A673 (cell line): Measurements from ENCODE around the gene CCR6. TPM values are rescaled to one million over a fixed set of nuclear protein-coding genes. Genes with fewer than 3 reads are reported as not detected.

Source experiments
- BruUV-seq: library from RNA; stranded (reverse); fragments of 400-500 nt; replicated peaks from 2 replicates; lab custom pipeline; 2021; lab: Mats Ljungman, UMichigan
- CTCF ChIA-PET: fragments of 300-600 bp; sonication (Branson Sonifier 250); formaldehyde crosslinking; loops from one replicate; lab custom pipeline; 2022; ENCODE audit warnings: antibody characterized with exemption; lab: Charles Lee
- POLR2A ChIA-PET: fragments of 300-600 bp; sonication (Branson Sonifier 250); formaldehyde crosslinking; loops from one replicate; lab custom pipeline; 2022; ENCODE audit warnings: antibody characterized with exemption; ENCODE audit not compliant: low non-redundant PET; lab: Charles Lee
- DNase-seq: peaks from one replicate; pipeline ENCODE4 v3.0.0-alpha.2; 2015; ENCODE audit warnings: low spot score
- H3K27ac ChIP-seq: fragments of 200-600 bp; sonication (generic); 2 replicates; pipeline ENCODE4 v1.5.1; 2016; ENCODE audit warnings: mixed run types, low read depth, mild to moderate bottlenecking, mixed read lengths, antibody characterized with exemption, low read length; ENCODE audit not compliant: poor library complexity, severe bottlenecking
- H3K27me3 ChIP-seq: fragments of 200-600 bp; sonication (generic); replicated peaks from 2 replicates; pipeline ENCODE4 v1.6.1; 2017; ENCODE audit warnings: mixed run types, low read depth, mild to moderate bottlenecking, mixed read lengths, antibody characterized with exemption, low read length; ENCODE audit not compliant: insufficient read depth, poor library complexity
- H3K36me3 ChIP-seq: fragments of 200-600 bp; sonication (generic); 2 replicates; pipeline ENCODE4 v1.6.1; 2016; ENCODE audit warnings: mixed run types, mild to moderate bottlenecking, mixed read lengths, antibody characterized with exemption, low read length; ENCODE audit not compliant: insufficient read depth, poor library complexity, severe bottlenecking
- H3K4me1 ChIP-seq: fragments of 200-600 bp; sonication (generic); 2 replicates; pipeline ENCODE4 v1.6.1; 2017; ENCODE audit warnings: mixed run types, mild to moderate bottlenecking, mixed read lengths, antibody characterized with exemption, low read length; ENCODE audit not compliant: insufficient read depth, poor library complexity, severe bottlenecking
- H3K4me3 ChIP-seq: fragments of 200-600 bp; sonication (generic); 2 replicates; pipeline ENCODE4 v1.5.1; 2016; ENCODE audit warnings: low read depth, mixed run types, mild to moderate bottlenecking, mixed read lengths, low read length; ENCODE audit not compliant: poor library complexity, severe bottlenecking
- H3K9me3 ChIP-seq: fragments of 200-600 bp; sonication (generic); 2 replicates; pipeline ENCODE4 v1.6.1; 2016; ENCODE audit warnings: mixed run types, low read depth, mild to moderate bottlenecking, mixed read lengths, antibody characterized with exemption, low read length; ENCODE audit not compliant: poor library complexity, severe bottlenecking
- EZH2 ChIP-seq: fragments of 200-600 bp; sonication (generic); IDR thresholded peaks from 2 replicates; pipeline ENCODE4 v1.6.1; 2017; ENCODE audit warnings: borderline replicate concordance, low read depth, mild to moderate bottlenecking, mixed read lengths, antibody characterized with exemption, low read length; ENCODE audit not compliant: poor library complexity, severe bottlenecking
- intact Hi-C: fragments of 100-400 bp; cut with micrococcal nuclease; formaldehyde crosslinking; loops from one replicate; pipeline ENCODE4 v1.10.0; 2022; ENCODE audit not compliant: unreplicated experiment
- total RNA-seq: library from RNA; stranded (reverse); gene quantifications from 2 replicates; pipeline ENCODE4 v1.2.3, GENCODE V29; 2021
- TF ChIP-seq, protein P1 (sequence below): fragments of 300-800, 200-600 bp; sonication (generic); conservative IDR thresholded peaks from 2 replicates; pipeline ENCODE4 v1.5.1; 2017; ENCODE audit warnings: low read depth, mild to moderate bottlenecking, antibody characterized with exemption, low read length, moderate library complexity, mixed read lengths

The CCR6 gene
- total RNA-seq, 1 experiment from 2014 or later = not detected

DNA sequence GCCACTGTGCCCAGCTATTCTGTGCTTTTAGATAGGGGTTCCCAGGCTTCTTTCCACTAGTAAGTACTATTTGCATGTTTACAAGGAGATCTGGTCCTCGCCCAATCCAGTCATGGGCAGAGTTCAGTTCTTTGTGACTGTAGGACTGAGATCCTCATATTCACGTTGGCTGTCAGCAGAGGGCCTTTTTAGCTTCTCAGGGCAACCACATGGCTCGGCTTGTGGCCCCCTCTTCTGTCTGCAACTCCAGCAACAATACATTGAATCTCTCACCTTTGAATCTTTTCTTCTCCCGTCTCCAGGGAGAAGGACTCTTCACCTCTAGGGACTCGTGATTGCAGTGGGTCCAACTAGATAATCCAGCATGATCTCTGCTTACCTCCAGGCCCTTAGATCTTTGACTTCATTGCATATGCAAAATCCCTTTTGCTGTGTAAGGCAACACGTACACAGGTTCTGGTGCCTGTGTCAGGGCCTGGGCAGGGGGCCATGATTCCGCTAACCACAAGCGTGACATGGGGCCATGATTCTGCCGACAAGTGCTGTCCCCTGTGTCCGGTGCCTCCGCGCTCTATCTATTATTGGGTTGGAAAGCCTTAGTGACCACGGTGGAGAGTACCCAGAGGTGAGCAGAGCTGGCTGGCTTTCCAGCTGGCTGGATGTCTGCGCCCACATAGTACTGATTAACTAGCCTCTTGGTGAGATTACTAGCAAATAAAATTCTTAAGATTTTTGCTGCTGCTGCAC is 5.1 kb downstream of the CCR6 start:
- H3K4me1 ChIP-seq = no peaks in the 10 kb centered on the region
- no TSS peak for BruUV-seq
- intact Hi-C loops = no loop called here
- no peaks in the 10 kb centered on the region for H3K9me3 ChIP-seq
- CTCF ChIA-PET = interaction anchor here (1.0 kb wide), 1 partner anchor 353 kb away, joined by 3 read pairs; no protein-coding TSS in a partner anchor
- POLR2A ChIA-PET = no interaction called here
- no peaks in the 10 kb centered on the region for H3K36me3 ChIP-seq
- H3K27ac ChIP-seq = no peak overlapping the region
- H3K4me3 ChIP-seq = no peak overlapping the region
- TF ChIP-seq, protein P1, sequence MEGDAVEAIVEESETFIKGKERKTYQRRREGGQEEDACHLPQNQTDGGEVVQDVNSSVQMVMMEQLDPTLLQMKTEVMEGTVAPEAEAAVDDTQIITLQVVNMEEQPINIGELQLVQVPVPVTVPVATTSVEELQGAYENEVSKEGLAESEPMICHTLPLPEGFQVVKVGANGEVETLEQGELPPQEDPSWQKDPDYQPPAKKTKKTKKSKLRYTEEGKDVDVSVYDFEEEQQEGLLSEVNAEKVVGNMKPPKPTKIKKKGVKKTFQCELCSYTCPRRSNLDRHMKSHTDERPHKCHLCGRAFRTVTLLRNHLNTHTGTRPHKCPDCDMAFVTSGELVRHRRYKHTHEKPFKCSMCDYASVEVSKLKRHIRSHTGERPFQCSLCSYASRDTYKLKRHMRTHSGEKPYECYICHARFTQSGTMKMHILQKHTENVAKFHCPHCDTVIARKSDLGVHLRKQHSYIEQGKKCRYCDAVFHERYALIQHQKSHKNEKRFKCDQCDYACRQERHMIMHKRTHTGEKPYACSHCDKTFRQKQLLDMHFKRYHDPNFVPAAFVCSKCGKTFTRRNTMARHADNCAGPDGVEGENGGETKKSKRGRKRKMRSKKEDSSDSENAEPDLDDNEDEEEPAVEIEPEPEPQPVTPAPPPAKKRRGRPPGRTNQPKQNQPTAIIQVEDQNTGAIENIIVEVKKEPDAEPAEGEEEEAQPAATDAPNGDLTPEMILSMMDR = no peak
- no peak for TF ChIP-seq EZH2
- DNase-seq = no peak
- no peaks in the 10 kb centered on the region for H3K27me3 ChIP-seq

DNA sequence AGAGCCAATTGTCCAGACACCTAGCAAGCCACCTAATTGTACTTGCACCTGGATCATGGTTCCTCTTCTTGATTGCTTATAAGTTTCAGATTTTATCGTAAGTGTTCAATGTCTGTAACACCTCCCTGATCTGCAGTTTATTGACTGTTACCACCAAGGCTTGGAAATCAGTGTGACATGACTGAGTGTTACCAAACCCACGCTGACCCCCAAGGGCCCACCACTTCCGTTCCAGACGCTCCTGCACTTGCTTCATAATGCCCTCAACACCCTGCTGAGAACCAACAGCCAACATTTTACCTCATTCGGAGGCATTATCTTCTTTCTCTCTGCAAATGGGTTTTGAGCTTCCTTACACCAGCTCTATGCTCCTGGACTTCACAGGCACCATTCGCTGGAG is 6.3 kb downstream of the CCR6 start:
- H3K27me3 ChIP-seq = no peaks in the 10 kb centered on the region
- no peaks in the 10 kb centered on the region for H3K9me3 ChIP-seq
- H3K36me3 ChIP-seq = no peaks in the 10 kb centered on the region
- intact Hi-C loops = no loop called here
- TF ChIP-seq EZH2 = no peak
- TF ChIP-seq, protein P1 = no peak
- POLR2A ChIA-PET = no interaction called here
- no peak overlapping the region for H3K27ac ChIP-seq
- no TSS peak for BruUV-seq
- H3K4me1 ChIP-seq = no peaks in the 10 kb centered on the region
- H3K4me3 ChIP-seq = no peak overlapping the region
- DNase-seq = no peak
- CTCF ChIA-PET = no interaction called here

GRCh38 chr6:167129562-167129961 is 6.7 kb downstream of the CCR6 start:
- CTCF ChIA-PET = interaction anchor here (0.6 kb wide), 1 partner anchor 147 kb away, joined by 5 read pairs; no protein-coding TSS in a partner anchor
- no peak for TF ChIP-seq EZH2
- TF ChIP-seq, protein P1 = no peak

More at GRCh38 chr6:167129562-167129961, 6.7 kb downstream of the CCR6 start:
- no peak for DNase-seq
- intact Hi-C loops = no loop called here
- Histone ChIP-seq H3K27ac (no peak overlapping the region), H3K27me3 (no peaks in the 10 kb centered on the region), H3K36me3 (no peaks in the 10 kb centered on the region), H3K4me3 (no peak overlapping the region), H3K4me1 (no peaks in the 10 kb centered on the region), H3K9me3 (no peaks in the 10 kb centered on the region)
- no TSS peak for BruUV-seq
- POLR2A ChIA-PET = no interaction called here
